HL-60/S4 treated with phorbol 12-myristate 13-acetate at 8.2 ng/mL for 4 days and 3 days (cell line): Measurements from ENCODE around the gene VWA7.
"Not testable (repeated sequence)": the region's sequence is repeated elsewhere in the genome, so short reads cannot be mapped to it uniquely, and the experiment has no call there.

ENCODE experiments used
- in situ Hi-C: fragments of 300-500 bp; cut with MboI; formaldehyde crosslinking; loops from 2 replicates; pipeline ENCODE4 v1.15.0; 2022; ENCODE audit warnings: low sequenced_read_pairs

The VWA7 gene

GRCh38 chr6:31805939-31806469 is 28.9 kb upstream of the VWA7 start:
- in situ Hi-C loops: no loop called here

- in situ Hi-C loops: not testable (repeated sequence)
Observed at GRCh38 chr6:31801031-31801927, 24.2 kb upstream of the VWA7 start.

GRCh38 chr6:31799781-31800180 is 22.7 kb upstream of the VWA7 start:
- in situ Hi-C loops: no loop called here

- in situ Hi-C loops: no loop called here
Observed at GRCh38 chr6:31797588-31797987, 20.5 kb upstream of the VWA7 start.

GRCh38 chr6:31796993-31797385 is 19.9 kb upstream of the VWA7 start:
- in situ Hi-C loops: no loop called here

GRCh38 chr6:31795616-31796298 is 18.6 kb upstream of the VWA7 start, which contains the start of gene VARS1:
VARS1 (minus strand) TSS chr6:31795752; CDS start chr6:31795217, 535 bp downstream.
- in situ Hi-C loops: no loop called here

GRCh38 chr6:31794866-31795615 is 17.9 kb upstream of the VWA7 start:
- in situ Hi-C loops: no loop called here

GRCh38 chr6:31794294-31794865 is 17.3 kb upstream of the VWA7 start:
- in situ Hi-C loops: no loop called here

- in situ Hi-C loops: not testable (repeated sequence)
Observed at GRCh38 chr6:31793927-31794245, 16.8 kb upstream of the VWA7 start.

- in situ Hi-C loops: no loop called here
Observed at GRCh38 chr6:31792761-31793171, 15.6 kb upstream of the VWA7 start.

GRCh38 chr6:31792090-31792374 is 14.9 kb upstream of the VWA7 start:
- in situ Hi-C loops: no loop called here

- in situ Hi-C loops: no loop called here
Observed at GRCh38 chr6:31791324-31792089, 14.4 kb upstream of the VWA7 start.

- in situ Hi-C loops: no loop called here
Observed at GRCh38 chr6:31785475-31785874, 8.3 kb upstream of the VWA7 start.

- in situ Hi-C loops: no loop called here
Observed at GRCh38 chr6:31784098-31784925, 7.2 kb upstream of the VWA7 start.

- in situ Hi-C loops: no loop called here
Observed at GRCh38 chr6:31782126-31782855, 5.2 kb upstream of the VWA7 start.

- in situ Hi-C loops: no loop called here
Observed at GRCh38 chr6:31781244-31782125, 4.4 kb upstream of the VWA7 start.

GRCh38 chr6:31780507-31781243 is 3.5 kb upstream of the VWA7 start:
- in situ Hi-C loops: no loop called here
